Measurements from ENCODE around the gene CUX1.

DNA sequence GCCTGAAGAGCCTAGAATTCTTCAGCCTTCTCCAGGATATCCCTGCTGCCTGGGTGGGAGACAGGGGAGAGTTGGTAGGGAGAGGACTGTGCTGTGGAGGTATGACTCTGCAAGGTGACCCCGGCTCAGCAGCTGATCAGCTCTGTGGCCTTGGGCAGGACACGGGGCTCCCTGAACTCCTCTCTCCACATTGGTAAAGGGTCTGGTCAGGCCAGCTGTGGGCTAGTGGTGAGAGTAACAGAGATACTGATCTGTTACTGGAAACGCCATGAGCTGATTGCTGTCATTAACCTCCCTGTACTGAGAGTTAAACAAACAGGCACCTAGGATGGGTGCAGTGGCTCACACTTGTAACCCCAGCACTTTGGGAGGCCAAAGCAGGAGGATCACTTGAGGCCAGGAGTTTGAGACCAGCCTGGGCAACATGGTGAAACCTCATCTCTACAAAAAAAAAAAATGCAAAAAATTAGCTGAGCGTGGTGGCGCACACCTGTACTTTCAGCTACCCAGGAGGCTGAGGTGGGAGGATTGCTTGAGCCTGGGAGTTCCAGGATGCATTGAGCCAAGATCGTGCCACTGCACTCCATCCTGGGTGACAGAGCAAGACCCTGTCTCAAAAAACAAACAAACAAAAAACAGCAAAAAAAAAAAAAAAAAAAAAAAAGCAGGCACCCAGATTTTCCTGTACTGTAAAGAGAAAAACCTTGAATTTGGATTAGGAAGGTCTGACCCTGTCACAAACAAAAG, 151.5 kb downstream of the CUX1 start:
- TF ChIP-seq CTCF (IDR thresholded peaks at IDR 0.05) (no peak), POLR2A (IDR thresholded peaks at IDR 0.05) (no peak), EP300 (IDR thresholded peaks at IDR 0.05; ENCODE audit: low read depth) (no peak)
